ENCODE results near the gene CNOT6L.

The CNOT6L gene

GRCh38 chr4:77710059-77710458 is 109.1 kb downstream of the CNOT6L start:
- DNase-seq: no peak

- no peak for DNase-seq
These were observed 112.5 kb downstream of the CNOT6L start for GRCh38 chr4:77706717-77707116.

GRCh38 chr4:77703666-77704065 is 115.5 kb downstream of the CNOT6L start:
- no peak for DNase-seq

- DNase-seq: no peak
These were observed 118.0 kb downstream of the CNOT6L start for GRCh38 chr4:77701121-77701520.

- no peak for DNase-seq
These were observed 119.4 kb downstream of the CNOT6L start for GRCh38 chr4:77699731-77700210.

GRCh38 chr4:77697860-77698590 is 121.1 kb downstream of the CNOT6L start:
- no peak for DNase-seq

- no peak for DNase-seq
These were observed 123.4 kb downstream of the CNOT6L start for GRCh38 chr4:77695774-77696173.

GRCh38 chr4:77692847-77693432 is 126.2 kb downstream of the CNOT6L start:
- DNase-seq: no peak

GRCh38 chr4:77681792-77682191 is 137.4 kb downstream of the CNOT6L start:
- no peak for DNase-seq

GRCh38 chr4:77676842-77677241 is 142.3 kb downstream of the CNOT6L start:
- DNase-seq: no peak

GRCh38 chr4:77671051-77671450 is 148.1 kb downstream of the CNOT6L start:
- DNase-seq: no peak

- DNase-seq: no peak
These were observed 149.1 kb downstream of the CNOT6L start for GRCh38 chr4:77669946-77670590.

- DNase-seq: no peak
These were observed 153.6 kb downstream of the CNOT6L start for GRCh38 chr4:77665381-77666069.
